ENCODE data around the gene SUPT6H.

DNA sequence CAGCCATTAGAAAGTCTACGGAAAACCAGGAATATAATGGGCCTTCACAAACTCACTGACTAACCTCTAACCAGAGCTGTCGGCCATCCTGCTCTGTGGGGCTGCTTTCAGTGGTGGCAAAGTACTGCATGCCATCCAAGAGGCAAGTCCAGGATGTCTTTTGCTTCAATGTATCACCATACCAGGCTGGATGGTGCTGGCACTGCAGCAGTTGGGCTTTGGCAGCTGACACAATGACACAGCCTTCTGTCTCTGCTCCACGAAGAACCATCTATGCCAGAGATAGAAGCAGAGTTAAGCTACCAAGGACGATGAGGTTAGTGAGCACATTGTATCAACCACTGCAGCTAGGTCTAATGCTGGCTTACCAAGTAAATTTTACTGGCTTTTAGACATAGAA is 38.3 kb upstream of the SUPT6H start:
- no peak for TF ChIP-seq POLR2AphosphoS5 (IDR thresholded peaks at IDR 0.05)
- TF ChIP-seq, protein P1, sequence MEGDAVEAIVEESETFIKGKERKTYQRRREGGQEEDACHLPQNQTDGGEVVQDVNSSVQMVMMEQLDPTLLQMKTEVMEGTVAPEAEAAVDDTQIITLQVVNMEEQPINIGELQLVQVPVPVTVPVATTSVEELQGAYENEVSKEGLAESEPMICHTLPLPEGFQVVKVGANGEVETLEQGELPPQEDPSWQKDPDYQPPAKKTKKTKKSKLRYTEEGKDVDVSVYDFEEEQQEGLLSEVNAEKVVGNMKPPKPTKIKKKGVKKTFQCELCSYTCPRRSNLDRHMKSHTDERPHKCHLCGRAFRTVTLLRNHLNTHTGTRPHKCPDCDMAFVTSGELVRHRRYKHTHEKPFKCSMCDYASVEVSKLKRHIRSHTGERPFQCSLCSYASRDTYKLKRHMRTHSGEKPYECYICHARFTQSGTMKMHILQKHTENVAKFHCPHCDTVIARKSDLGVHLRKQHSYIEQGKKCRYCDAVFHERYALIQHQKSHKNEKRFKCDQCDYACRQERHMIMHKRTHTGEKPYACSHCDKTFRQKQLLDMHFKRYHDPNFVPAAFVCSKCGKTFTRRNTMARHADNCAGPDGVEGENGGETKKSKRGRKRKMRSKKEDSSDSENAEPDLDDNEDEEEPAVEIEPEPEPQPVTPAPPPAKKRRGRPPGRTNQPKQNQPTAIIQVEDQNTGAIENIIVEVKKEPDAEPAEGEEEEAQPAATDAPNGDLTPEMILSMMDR (IDR thresholded peaks at IDR 0.05) = no peak

Measured in stomach (tissue), 4 donors.